HG02798 (cell line): ENCODE data around the gene PDZD2.
A peak's percentile ranks its signal among the peaks of the same experiment; 100 is the strongest.

Experiments
- ATAC-seq: cut with Tn5 transposase; IDR thresholded peaks from one replicate; pipeline ENCODE4 v1.9.1; 2021; ENCODE audit warnings: mild to moderate bottlenecking; ENCODE audit not compliant: unreplicated experiment, poor library complexity

Gene PDZD2

GRCh38 chr5:32083981-32084430 is 445.1 kb downstream of the PDZD2 start:
- no peak for ATAC-seq

GRCh38 chr5:32087086-32088082 is 448.5 kb downstream of the PDZD2 start:
- no peak for ATAC-seq

- ATAC-seq = no peak
Observed at GRCh38 chr5:32088214-32088613, 449.3 kb downstream of the PDZD2 start.

GRCh38 chr5:32089146-32090000 is 450.4 kb downstream of the PDZD2 start:
- ATAC-seq = no peak

- ATAC-seq = no peak
Observed at GRCh38 chr5:32090026-32090754, 451.3 kb downstream of the PDZD2 start.

GRCh38 chr5:32090755-32091128 is 451.8 kb downstream of the PDZD2 start:
- ATAC-seq = no peak

- ATAC-seq = peak; percentile 92
Observed at GRCh38 chr5:32092938-32093812, 454.2 kb downstream of the PDZD2 start.

GRCh38 chr5:32094691-32095090 is 455.8 kb downstream of the PDZD2 start:
- no peak for ATAC-seq

- no peak for ATAC-seq
Observed at GRCh38 chr5:32095261-32095671, 456.3 kb downstream of the PDZD2 start.

GRCh38 chr5:32096891-32097595 is 458.1 kb downstream of the PDZD2 start:
- no peak for ATAC-seq

GRCh38 chr5:32098291-32098690 is 459.4 kb downstream of the PDZD2 start:
- ATAC-seq = no peak

GRCh38 chr5:32098890-32099310 is 460.0 kb downstream of the PDZD2 start:
- ATAC-seq = no peak

GRCh38 chr5:32099486-32100035 is 460.6 kb downstream of the PDZD2 start:
- ATAC-seq = no peak

- no peak for ATAC-seq
Observed at GRCh38 chr5:32100230-32100629, 461.3 kb downstream of the PDZD2 start.

GRCh38 chr5:32100691-32101302 is 461.9 kb downstream of the PDZD2 start:
- no peak for ATAC-seq

GRCh38 chr5:32102254-32102986 is 463.5 kb downstream of the PDZD2 start:
- ATAC-seq = no peak

GRCh38 chr5:32103521-32103920 is 464.6 kb downstream of the PDZD2 start:
- ATAC-seq = no peak
